GM21515 (cell line): ENCODE measurements around the gene CTBP2.
"Not testable (repeated sequence)": the region's sequence is repeated elsewhere in the genome, so short reads cannot be mapped to it uniquely, and the experiment has no call there.

Experiments used
- ATAC-seq: cut with Tn5 transposase; IDR thresholded peaks from one replicate; pipeline ENCODE4 v1.9.1; 2021; ENCODE audit not compliant: unreplicated experiment

CTBP2 gene

GRCh38 chr10:125067764-125068163 lies 92.6 kb downstream of the CTBP2 start:
- no peak for ATAC-seq

DNA sequence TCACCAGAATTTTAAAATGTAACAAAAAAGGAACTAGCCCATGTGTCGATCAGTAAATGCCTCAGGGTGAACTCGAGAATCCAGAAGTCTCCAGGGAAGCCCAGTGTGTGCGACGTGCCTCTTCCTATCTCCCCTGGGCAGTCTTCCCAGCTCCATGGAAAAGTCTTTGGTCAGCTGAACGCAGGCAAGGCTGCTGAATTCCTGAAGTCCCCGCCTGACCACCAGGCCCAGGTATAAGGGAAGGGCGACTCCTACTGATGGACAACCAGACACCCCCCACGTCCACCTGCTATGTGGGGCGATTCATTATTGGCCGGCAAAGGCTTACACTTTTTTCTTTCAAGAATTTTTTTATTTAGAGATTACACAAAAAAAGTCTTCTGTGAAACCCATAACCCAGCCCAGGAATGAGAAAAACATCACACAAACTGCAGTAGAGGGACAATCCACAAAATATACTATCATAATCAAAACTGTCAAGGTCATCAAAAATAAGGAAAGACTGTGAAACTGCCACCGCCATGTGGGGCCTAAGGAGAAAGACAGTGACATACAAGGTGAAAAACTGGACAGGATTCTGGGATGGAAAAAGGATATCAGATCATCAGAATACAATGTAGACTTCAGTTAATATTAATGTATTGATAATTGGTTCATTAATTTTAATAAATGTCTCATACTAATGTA lies 93.5 kb downstream of the CTBP2 start:
- no peak for ATAC-seq

DNA sequence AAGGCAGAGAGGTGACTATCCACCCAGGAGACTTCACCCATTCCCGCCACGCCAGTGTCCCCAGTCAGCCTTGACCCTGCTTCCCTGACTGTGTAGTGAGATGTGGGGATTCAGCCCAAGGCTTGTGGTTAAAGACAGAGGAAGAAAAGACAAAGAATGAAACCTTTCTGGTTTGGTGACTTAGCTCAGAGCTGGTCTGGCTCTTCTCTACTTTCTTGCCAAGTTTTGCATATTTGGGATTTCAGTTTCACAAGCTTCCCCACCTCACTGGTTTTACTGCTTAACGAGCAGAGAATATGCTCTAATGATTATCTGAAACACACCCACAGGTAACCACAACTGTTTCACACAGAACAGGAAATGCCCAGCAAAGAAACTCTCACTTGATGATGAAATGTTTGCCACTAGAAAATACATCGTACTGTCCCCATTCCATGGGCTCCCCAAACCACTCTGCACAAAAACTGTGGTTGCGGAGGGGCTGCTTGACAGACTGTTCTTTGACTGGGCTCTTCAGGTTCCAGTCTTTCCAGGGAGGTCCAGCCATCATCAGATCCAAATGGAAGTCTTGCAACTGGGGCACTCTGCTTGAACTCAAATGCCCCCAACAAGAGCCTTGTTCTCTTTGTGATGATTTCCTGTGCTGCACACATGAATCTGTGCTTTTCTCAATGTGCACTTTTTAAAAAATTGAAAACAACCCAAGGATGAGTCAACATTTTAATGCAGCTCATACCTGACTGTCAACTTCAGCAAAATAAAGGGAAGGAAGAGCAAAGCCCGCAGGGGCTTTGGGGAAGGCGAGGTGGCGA lies 95.5 kb downstream of the CTBP2 start:
- peak; percentile 90 for ATAC-seq

DNA sequence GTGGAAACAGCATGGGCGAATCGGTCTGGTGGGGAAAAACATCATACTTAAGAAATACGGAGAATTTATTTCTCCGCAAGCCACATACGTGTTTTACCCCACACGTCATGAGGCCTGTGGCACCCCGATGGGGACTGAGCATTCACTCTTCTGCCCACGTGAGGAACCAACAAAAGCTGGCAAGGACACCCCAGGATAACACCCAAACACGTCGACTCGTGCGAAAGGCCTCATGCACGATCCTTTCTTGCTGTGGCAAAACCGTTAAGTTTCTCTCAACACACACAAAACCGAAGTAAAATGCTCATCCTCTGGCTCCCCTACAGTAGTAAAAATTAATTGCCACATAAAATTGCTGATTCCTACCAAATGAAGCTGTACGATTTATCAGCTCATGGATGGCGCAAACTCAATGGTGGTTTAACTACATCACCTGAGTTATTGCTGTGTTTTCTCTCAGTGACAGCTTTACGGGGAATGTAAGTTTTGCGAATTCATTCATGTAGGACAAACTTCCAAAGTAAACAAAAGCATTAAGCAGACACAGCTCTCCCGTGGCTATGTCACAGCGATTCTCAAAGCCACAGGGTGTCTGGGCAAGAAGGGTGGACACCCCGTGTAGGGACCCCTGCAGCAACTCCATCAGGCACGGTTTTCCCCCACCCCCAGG lies 97.0 kb downstream of the CTBP2 start:
- no peak for ATAC-seq

- ATAC-seq = no peak
These were observed 97.5 kb downstream of the CTBP2 start for GRCh38 chr10:125062914-125063230.

GRCh38 chr10:125062227-125062913 lies 98.0 kb downstream of the CTBP2 start:
- ATAC-seq = no peak

- peak; percentile 38 for ATAC-seq
These were observed 98.7 kb downstream of the CTBP2 start for GRCh38 chr10:125061557-125062226.

GRCh38 chr10:125060826-125061556 lies 99.4 kb downstream of the CTBP2 start:
- ATAC-seq = no peak

DNA sequence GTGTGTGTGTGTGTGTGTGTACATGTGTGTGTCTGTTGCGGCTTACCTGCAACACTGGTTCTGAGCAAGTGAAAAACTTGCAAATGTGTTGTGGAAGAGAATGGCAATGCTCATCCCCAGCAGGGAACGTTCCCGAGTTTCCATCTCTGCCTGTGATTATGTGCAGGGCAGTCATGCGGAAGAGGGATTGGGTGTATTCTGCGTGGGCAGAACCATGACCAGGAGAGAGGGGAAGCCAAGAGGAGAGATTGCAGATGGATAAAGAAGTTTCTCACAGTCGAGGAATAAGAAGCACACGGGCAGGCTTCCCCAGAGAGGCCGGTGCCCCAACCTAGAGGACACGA lies 99.9 kb downstream of the CTBP2 start:
- ATAC-seq = no peak

DNA sequence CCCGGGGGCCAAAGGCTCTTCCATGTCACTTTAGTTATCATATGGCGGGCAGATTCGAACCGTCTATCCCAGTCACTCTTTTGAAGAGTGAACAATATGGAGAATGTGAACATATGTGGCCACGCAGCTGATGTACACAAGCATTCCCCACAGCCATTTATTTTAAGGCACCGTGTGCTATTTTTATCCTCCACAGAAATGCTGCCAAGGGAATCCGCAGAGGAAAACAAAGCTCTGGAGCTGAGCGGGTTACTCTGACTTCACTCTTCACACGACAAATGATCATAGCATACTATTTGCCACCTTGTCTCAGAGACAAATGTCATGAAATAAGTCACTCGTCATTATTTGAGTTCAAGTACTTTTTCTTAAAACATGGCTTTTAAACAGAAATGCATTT lies 100.3 kb downstream of the CTBP2 start:
- ATAC-seq = no peak

DNA sequence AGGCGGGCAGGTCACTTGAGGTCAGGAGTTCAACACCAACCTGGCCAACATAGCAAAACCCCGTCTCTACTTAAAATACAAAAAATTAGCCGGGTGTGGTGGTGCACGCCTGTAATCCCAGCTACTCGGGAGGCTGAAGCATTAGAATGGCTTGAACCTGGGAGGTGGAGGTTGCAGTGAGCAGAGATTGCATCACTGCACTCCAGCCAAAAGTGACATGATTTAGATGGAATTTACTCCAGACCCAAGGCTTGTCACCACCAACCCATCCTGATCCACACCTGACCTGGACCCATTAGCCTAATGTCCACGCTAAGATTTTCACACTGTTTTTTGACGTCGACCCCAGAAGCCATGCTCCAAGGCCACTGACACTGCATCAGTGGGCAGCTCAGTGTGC lies 101.0 kb downstream of the CTBP2 start:
- ATAC-seq = not testable (repeated sequence)

GRCh38 chr10:125057158-125058001 lies 103.0 kb downstream of the CTBP2 start:
- no peak for ATAC-seq

GRCh38 chr10:125056161-125057132 lies 103.9 kb downstream of the CTBP2 start:
- no peak for ATAC-seq

DNA sequence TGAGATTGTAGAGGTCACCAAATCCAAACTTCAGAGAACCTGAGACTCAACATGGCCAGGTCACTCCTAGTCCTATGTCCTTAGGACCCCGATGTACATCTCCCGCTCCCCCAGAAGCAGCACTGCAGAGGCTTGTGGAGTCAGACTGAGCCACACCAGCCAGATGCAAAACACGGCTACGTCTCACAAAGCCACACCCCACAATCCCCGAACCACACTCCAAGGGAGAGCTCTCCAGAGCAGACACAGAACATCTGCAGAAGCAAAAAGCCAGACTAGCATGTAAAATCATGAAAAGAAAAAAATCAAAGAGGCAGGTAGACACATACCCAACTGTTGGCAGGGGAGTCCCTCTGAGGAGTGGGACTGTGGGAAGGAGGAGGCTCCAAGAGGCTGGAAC lies 104.9 kb downstream of the CTBP2 start:
- no peak for ATAC-seq

GRCh38 chr10:125054669-125055268 lies 105.6 kb downstream of the CTBP2 start:
- no peak for ATAC-seq

DNA sequence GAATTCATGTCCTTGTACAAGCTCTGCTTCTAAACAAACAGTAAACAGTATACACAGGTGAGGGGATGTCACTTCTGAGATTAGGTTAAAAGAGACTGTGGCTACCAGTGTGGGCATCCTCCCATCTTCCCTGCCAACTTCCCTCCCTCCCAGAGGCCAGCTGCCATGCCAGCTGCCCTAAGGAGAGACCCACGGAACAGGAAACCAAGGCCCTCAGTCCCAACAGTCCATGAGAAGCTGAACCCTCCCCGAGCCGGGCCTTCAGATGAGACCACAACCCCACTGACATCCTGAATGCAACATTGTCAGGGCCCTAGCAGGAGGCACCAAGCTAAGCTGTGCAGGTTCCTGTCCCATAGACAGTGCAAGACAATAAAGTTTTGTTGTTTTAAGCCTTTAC lies 106.1 kb downstream of the CTBP2 start:
- no peak for ATAC-seq

DNA sequence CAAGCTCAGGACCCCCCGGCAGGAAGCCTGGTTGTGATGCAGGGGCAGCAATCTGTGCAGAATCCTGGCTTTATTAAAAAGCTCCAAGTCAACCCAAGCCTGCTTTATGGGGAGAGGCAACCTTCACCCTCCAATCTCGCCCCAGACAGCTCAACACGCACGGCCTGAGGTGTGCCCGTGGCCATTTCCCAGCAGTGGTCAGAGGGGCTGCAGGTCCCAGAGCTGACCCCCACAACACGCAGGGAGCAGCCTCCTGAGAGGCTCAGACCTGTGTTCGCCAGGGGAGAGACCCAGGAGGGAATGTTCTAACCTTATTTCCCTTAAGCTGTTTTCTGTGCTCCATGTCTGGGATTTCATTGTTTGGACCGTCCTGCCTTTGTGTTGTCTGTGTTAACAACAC lies 108.2 kb downstream of the CTBP2 start:
- ATAC-seq = no peak

- no peak for ATAC-seq
These were observed 110.0 kb downstream of the CTBP2 start for GRCh38 chr10:125050383-125050782.
